HepG2 (cell line): Measurements from ENCODE around the gene IRS1. TPM values are rescaled to one million over a fixed set of nuclear protein-coding genes. Genes with fewer than 3 reads are reported as not detected.

Source experiments
- ARID4A ChIP-seq: sonication (generic); formaldehyde crosslinking; IDR thresholded peaks from 2 replicates; pipeline ENCODE4 v1.5.0; 2020; ENCODE audit warnings: mild to moderate bottlenecking, missing genetic modification reagents, borderline replicate concordance
- CERS6 ChIP-seq: sonication (generic); formaldehyde crosslinking; IDR thresholded peaks from 2 replicates; pipeline ENCODE4 v1.5.0; 2020; ENCODE audit warnings: missing genetic modification reagents
- FOSL1 ChIP-seq: sonication (generic); formaldehyde crosslinking; IDR thresholded peaks from 2 replicates; pipeline ENCODE4 v1.9.0; 2021; ENCODE audit warnings: missing genetic modification reagents, borderline replicate concordance
- GATAD2A ChIP-seq: IDR thresholded peaks from 2 replicates; pipeline ENCODE4 v1.6.1; 2016
- GZF1 ChIP-seq: sonication (generic); formaldehyde crosslinking; IDR thresholded peaks from 2 replicates; pipeline ENCODE4 v1.5.1; 2020; ENCODE audit warnings: mild to moderate bottlenecking, missing genetic modification reagents
- HNRNPH1 ChIP-seq: fragments of 200-400 bp; formaldehyde crosslinking; optimal IDR thresholded peaks from 2 replicates; pipeline ENCODE3; 2017; ENCODE audit warnings: mild to moderate bottlenecking, low read depth, low read length
- HOXD1 ChIP-seq: sonication (generic); formaldehyde crosslinking; IDR thresholded peaks from 2 replicates; pipeline ENCODE4 v1.5.0; 2020; ENCODE audit warnings: missing genetic modification reagents
- MXI1 ChIP-seq: IDR thresholded peaks from 3 replicates; pipeline ENCODE4 v1.6.1; 2012; ENCODE audit warnings: low read depth, low read length, inconsistent platforms, borderline replicate concordance
- NFAT5 ChIP-seq: sonication (generic); formaldehyde crosslinking; IDR thresholded peaks from 2 replicates; pipeline ENCODE4 v1.4.0; 2020; ENCODE audit warnings: missing genetic modification reagents
- NR2F6 ChIP-seq, 2 experiments: IDR thresholded peaks; 2 replicates each; pipeline ENCODE4 v1.6.1; 2016; ENCODE audit warnings: antibody characterized with exemption in 1 of 2, mild to moderate bottlenecking in 1 of 2
- PAWR ChIP-seq: sonication (generic); formaldehyde crosslinking; IDR thresholded peaks from 2 replicates; pipeline ENCODE4 v1.4.0; 2020; ENCODE audit warnings: missing genetic modification reagents, mild to moderate bottlenecking, borderline replicate concordance
- RBM22 ChIP-seq: fragments of 200-400 bp; formaldehyde crosslinking; optimal IDR thresholded peaks from 2 replicates; pipeline ENCODE3; 2017; ENCODE audit warnings: mild to moderate bottlenecking, low read length, moderate library complexity
- SAP130 ChIP-seq: IDR thresholded peaks from 2 replicates; pipeline ENCODE4 v1.6.1; 2016; ENCODE audit warnings: low read depth
- XBP1 ChIP-seq: sonication (generic); formaldehyde crosslinking; IDR thresholded peaks from 2 replicates; pipeline ENCODE4 v1.5.0; 2020; ENCODE audit warnings: missing genetic modification reagents
- YEATS4 ChIP-seq: sonication (generic); formaldehyde crosslinking; IDR thresholded peaks from 2 replicates; pipeline ENCODE4 v1.4.0; 2020; ENCODE audit warnings: missing genetic modification reagents, borderline replicate concordance
- ZNF207 ChIP-seq: fragments of 450-650 bp; IDR thresholded peaks from 2 replicates; pipeline ENCODE4 v1.6.1; 2016; ENCODE audit warnings: antibody characterized with exemption, borderline replicate concordance
- ZNF329 ChIP-seq: sonication (generic); formaldehyde crosslinking; IDR thresholded peaks from 2 replicates; pipeline ENCODE4 v1.9.0; 2021; ENCODE audit warnings: low read depth, mild to moderate bottlenecking, missing genetic modification reagents
- ZNF335 ChIP-seq: sonication (generic); formaldehyde crosslinking; IDR thresholded peaks from 2 replicates; pipeline ENCODE4 v1.4.0; 2020; ENCODE audit warnings: missing genetic modification reagents
- ZNF720 ChIP-seq: sonication (generic); formaldehyde crosslinking; IDR thresholded peaks from 2 replicates; pipeline ENCODE4 v1.4.0; 2020; ENCODE audit warnings: missing genetic modification reagents
- ZNF841 ChIP-seq: sonication (generic); formaldehyde crosslinking; IDR thresholded peaks from 2 replicates; pipeline ENCODE4 v1.8.1; 2023; ENCODE audit warnings: missing genetic modification reagents, borderline replicate concordance
- polyA plus RNA-seq, 8 experiments: library from polyadenylated mRNA; depleted of rRNA in 3 of 8; stranded (reverse) in 7 of 8; unstranded in 1 of 8; fragments of >200 nt; fragmentation: Illumina TruSeq in 4 of 8; extraction: Trizol in 4 of 8; gene quantifications; 2 replicates each; pipeline versions ENCODE4 v1.2.1 to v1.2.3, GENCODE V29; 2011 to 2016; ENCODE audit warnings: low read depth in 4 of 8, missing spikeins in 1 of 8, mixed read lengths in 1 of 8; ENCODE audit not compliant: insufficient read depth in 1 of 8
- total RNA-seq, 5 experiments: library from RNA; depleted of rRNA; stranded (reverse); fragments of >200 nt; fragmentation: Illumina TruSeq; extraction: Trizol; gene quantifications; 2 replicates each; pipeline ENCODE4 v1.2.3, GENCODE V29; 2016; ENCODE audit warnings: low read depth in 1 of 5
- TF ChIP-seq, protein P1 (sequence below): sonication (generic); formaldehyde crosslinking; conservative IDR thresholded peaks from 2 replicates; pipeline ENCODE4 v1.4.0; 2020; ENCODE audit warnings: missing genetic modification reagents

IRS1 gene
- total and polyA plus RNA-seq, 2 of the 13 experiments (the other 11 are each of a cell fraction or from before 2014, with no cell fraction given): 8.7 to 9.0 TPM

- TF ChIP-seq CERS6 (CRISPR knock-in tag) (no peak), PAWR (CRISPR knock-in tag) (no peak), ZNF335 (CRISPR knock-in tag) (no peak), GATAD2A (CRISPR knock-in tag) (peak; percentile 79), NR2F6 (IDR thresholded peaks at IDR 0.05) (no peak), NR2F6 (CRISPR knock-in tag; IDR thresholded peaks at IDR 0.05) (no peak), FOSL1 (CRISPR knock-in tag) (no peak), ARID4A (no peak), ZNF329 (CRISPR knock-in tag) (no peak), GZF1 (CRISPR knock-in tag) (no peak), ZNF207 (no peak), RBM22 (no peak), HOXD1 (CRISPR knock-in tag) (no peak), YEATS4 (CRISPR knock-in tag) (no peak), ZNF720 (no peak), SAP130 (CRISPR knock-in tag) (peak; percentile 33; the same call in 1 of the 2 replicates), NFAT5 (no peak), ZNF841 (CRISPR knock-in tag) (no peak), XBP1 (no peak), HNRNPH1 (no peak), MXI1 (no peak)
- TF ChIP-seq, protein P1, sequence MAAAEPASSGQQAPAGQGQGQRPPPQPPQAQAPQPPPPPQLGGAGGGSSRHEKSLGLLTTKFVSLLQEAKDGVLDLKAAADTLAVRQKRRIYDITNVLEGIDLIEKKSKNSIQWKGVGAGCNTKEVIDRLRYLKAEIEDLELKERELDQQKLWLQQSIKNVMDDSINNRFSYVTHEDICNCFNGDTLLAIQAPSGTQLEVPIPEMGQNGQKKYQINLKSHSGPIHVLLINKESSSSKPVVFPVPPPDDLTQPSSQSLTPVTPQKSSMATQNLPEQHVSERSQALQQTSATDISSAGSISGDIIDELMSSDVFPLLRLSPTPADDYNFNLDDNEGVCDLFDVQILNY (CRISPR knock-in tag): no peak
Observed at GRCh38 chr2:226794196-226794661, 5.4 kb downstream of the IRS1 start (continued).
